Iris pigment epithelial cell (primary cell): ENCODE measurements around the gene PHACTR1.

Source experiments
- DNase-seq: peaks from one replicate; pipeline ENCODE4 v3.0.0-alpha.2; 2011; ENCODE audit warnings: low read depth

The PHACTR1 gene

GRCh38 chr6:13289789-13290318 is 573.3 kb downstream of the PHACTR1 start:
- DNase-seq, result peak; percentile 27

- DNase-seq, result no peak
Observed at GRCh38 chr6:13290335-13290734, 573.8 kb downstream of the PHACTR1 start.

- DNase-seq, result no peak
Observed at GRCh38 chr6:13292774-13293173, 576.2 kb downstream of the PHACTR1 start.

GRCh38 chr6:13294499-13295069 is 578.0 kb downstream of the PHACTR1 start:
- DNase-seq, result no peak

GRCh38 chr6:13295576-13295975 is 579.0 kb downstream of the PHACTR1 start:
- no peak for DNase-seq

GRCh38 chr6:13296536-13296997 is 580.0 kb downstream of the PHACTR1 start:
- no peak for DNase-seq

GRCh38 chr6:13297391-13297790 is 580.8 kb downstream of the PHACTR1 start:
- DNase-seq, result no peak

GRCh38 chr6:13298446-13298845 is 581.9 kb downstream of the PHACTR1 start:
- no peak for DNase-seq

GRCh38 chr6:13299403-13299821 is 582.8 kb downstream of the PHACTR1 start:
- DNase-seq, result no peak

- no peak for DNase-seq
Observed at GRCh38 chr6:13299918-13300317, 583.4 kb downstream of the PHACTR1 start.

GRCh38 chr6:13300643-13301590 is 584.4 kb downstream of the PHACTR1 start:
- DNase-seq, result no peak

- DNase-seq, result no peak
Observed at GRCh38 chr6:13302291-13302690, 585.7 kb downstream of the PHACTR1 start.

- DNase-seq, result peak; percentile 99
Observed at GRCh38 chr6:13302751-13303667, 586.4 kb downstream of the PHACTR1 start.

GRCh38 chr6:13303668-13304017 is 587.1 kb downstream of the PHACTR1 start:
- peak; percentile 90 for DNase-seq

- DNase-seq, result peak; percentile 49
Observed at GRCh38 chr6:13304101-13304500, 587.5 kb downstream of the PHACTR1 start.

GRCh38 chr6:13304580-13305260 is 588.2 kb downstream of the PHACTR1 start:
- DNase-seq, result peak; percentile 28

- no peak for DNase-seq
Observed at GRCh38 chr6:13305288-13305687, 588.7 kb downstream of the PHACTR1 start.

GRCh38 chr6:13305791-13306190 is 589.2 kb downstream of the PHACTR1 start:
- no peak for DNase-seq

- DNase-seq, result peak; percentile 96
Observed at GRCh38 chr6:13307508-13307995, 591.0 kb downstream of the PHACTR1 start.

- no peak for DNase-seq
Observed at GRCh38 chr6:13308332-13308731, 591.8 kb downstream of the PHACTR1 start.

- DNase-seq, result no peak
Observed at GRCh38 chr6:13311155-13311554, 594.6 kb downstream of the PHACTR1 start.
